HG02798 (cell line): ENCODE measurements around the gene NRG2.

Source experiments
- ATAC-seq: cut with Tn5 transposase; IDR thresholded peaks from one replicate; pipeline ENCODE4 v1.9.1; 2021; ENCODE audit warnings: mild to moderate bottlenecking; ENCODE audit not compliant: unreplicated experiment, poor library complexity

Gene NRG2

DNA sequence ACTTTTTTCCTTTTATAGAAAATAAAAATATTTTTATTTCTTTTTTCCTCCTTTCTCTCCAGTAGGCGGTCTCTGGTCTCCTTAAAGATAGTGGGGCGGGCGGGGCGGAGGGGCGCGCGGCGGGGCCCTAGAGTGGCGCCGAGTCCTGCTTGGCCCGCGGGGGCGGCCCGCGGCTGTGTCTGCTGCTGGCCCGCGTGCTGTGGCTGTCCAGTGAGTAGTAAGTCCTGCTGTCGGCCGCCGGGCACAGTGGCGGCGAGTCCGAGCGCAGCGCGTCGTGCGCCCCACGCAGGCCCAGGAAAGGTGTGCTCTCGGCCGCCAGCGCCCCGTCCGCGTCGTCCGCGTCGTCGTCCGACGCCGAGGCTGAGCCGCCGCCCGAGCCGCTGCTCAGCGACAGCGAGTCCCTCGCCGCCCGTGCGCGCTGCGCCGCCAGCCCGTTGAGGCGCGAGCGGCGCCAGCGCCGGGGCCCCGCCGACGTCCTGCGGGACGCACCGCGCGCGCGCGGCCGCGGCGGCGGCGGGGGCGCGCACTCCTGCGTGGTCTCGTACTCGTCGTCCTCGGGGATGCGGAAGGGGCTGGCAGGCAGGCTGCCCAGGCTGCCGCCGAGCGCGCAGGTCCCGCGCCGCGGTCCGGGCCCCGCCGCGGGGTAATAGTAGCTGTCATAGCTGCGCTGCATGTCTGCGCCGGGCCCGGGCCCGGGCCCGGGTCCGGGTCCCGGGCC is 195.2 kb downstream of the NRG2 start:
- ATAC-seq, result peak; percentile 69

DNA sequence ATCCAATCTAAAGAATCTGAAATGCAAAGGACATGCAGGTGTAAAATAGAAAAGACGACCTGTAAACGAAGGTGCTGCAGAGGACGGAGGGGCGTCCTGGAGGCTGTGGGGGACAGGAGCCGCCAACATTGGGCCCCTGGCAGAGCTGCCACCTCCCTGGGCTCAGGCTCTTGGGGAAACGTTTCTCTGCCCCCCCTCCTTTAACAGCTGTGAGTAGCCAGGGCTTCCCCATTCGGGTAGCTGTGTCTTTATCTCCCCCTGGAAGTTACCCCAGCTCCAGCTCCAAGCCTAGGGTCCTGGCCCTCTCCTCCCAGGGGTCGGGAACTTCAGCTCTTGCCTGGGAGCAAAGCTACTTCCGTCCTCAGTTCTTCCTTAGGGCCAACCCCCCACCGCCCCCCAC is 196.0 kb downstream of the NRG2 start:
- ATAC-seq, result no peak

DNA sequence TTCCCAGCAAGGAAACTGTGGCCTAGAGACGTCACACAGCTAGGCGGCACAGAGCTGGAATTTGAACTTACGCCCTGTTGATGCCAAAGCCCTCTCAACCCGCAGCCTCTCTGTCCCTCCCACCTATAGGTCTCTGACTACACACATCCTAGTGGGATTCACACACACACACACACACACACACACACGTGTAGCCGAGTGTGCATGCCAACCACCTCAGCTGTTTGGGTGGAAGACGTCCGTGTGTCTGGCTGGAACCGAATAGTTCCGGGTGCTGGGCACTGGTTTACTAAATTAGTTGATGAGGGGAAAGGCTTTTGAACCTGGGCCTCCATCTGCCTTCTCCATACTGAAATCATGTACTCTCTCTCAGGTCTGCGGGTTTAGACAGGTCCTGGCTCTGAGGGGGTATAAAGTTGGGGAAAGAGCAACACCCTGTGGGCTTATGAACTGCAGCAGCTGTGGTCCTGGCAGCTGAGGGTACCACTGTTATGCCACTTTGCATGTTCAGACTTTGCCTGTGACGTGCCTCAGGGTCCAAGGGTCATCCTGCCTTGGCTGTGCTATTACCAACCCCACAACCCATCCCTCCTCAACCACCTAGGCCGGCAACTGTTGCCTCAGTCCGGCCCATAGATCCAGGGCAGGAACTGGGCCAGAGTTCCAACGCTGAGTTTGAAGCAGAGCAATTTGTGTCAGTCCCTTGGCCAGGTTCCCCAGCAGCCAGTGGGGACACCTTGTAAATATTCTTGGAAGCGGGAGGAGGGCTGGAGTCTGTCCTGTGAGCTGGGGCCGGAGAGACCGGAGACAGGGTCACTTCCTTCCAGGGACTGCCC is 197.0 kb downstream of the NRG2 start:
- ATAC-seq, result no peak

DNA sequence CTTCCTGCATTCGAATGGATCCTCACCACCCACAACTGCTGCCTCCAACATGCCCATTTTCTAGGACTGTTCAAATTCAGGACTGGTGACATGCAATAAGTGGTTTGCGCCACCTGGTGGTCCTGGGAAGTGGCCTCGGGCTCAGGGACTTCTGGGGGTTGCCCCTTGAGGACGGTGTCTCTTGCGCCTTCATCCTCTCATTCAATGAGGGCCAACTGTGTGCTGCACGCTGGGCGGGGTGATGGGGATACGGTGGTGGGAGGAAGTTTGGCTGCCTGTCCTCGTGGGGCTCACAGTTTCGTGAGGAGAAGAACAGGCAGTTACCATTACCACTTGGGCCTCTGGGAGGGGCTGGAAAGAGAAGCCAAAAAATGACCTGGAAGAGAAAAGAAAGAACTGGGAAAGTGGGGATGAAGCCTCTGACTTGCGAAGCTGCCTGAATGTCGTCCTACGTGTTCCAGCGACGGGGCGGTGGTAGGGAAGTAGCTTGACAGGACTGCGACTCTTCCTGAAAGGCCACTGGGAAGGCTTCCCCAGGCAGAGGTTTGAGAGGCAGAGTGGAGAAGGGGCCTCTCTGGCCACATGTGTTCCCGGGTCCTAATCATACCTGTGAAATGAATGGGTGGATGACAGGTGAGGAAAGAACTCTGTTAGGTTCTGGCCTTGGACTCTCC is 198.5 kb downstream of the NRG2 start:
- peak; percentile 45 for ATAC-seq

DNA sequence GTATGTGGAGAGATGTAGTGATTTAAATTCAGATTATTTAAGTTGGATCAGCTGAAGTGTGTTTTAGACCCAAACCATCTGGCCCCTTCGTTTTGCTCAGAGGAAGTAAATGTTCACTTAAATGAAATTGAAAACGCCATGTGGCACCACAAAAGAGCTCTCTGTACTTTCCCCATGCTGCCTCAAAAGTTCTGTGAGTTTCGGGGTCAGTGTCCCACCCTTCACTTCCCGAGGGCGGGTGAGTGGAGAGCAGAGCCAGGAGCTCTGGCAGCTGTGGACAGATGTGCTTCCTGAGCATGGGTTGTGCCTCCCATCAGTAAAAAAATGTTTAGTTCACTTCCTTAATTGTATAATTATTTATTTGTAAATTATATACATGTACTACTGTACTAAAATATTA is 199.1 kb downstream of the NRG2 start:
- ATAC-seq, result no peak

DNA sequence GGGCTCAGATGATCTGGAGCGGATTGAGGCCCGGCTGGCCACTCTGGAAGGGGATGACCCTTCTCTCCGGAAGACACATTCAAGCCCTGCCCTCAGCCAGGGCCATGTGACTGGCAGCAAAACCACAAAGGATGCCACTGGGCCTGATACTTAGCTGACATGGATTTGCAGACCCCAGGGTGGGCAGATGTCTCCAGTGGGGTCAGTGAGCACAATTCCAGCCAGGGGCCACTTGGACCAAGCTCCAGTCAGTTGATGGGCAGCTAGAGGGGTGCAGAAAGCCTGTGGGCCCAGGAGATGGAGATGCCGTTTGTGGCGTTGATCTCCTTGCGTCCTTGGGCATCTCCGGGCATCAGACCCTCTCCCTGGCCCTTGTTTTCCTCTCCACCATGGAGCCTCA is 200.8 kb downstream of the NRG2 start:
- no peak for ATAC-seq

DNA sequence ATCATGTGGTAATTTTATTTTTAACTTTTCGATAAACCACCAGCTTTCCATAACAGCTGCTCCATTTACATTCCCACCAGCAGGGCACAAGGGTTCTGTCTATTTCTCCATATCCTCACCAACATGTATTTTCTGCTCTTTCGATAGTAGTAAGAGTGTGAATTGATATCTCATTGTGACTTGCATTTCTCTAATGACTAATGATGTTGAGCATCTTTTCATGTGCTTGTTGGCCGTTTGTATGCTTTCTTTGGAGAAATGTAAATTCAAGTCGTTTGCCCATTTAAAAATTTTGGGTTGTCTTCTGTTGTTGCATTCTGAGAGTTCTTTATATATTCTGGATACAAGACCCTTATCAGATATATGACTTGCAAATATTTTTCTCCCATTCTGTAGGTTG is 201.6 kb downstream of the NRG2 start:
- no peak for ATAC-seq

DNA sequence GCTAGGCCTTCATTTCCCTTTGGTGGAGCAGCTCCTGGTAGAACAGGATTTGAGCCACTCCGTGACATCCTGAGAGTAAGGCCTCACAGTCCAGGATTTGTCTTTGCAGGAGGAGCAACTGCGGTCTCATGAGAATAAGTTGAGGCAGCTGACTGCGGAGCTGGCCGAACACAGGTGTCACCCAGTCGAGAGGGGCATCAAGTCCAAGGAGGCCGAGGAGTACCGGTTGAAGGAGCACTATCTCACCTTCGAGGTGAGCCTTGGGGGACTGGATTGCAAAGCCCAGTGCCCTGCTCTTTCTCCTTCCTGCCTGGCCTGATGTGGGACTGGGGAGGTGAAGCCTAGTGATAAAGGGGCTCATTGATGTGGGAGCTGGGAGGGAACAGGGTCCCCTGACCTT is 203.2 kb downstream of the NRG2 start:
- ATAC-seq, result no peak

DNA sequence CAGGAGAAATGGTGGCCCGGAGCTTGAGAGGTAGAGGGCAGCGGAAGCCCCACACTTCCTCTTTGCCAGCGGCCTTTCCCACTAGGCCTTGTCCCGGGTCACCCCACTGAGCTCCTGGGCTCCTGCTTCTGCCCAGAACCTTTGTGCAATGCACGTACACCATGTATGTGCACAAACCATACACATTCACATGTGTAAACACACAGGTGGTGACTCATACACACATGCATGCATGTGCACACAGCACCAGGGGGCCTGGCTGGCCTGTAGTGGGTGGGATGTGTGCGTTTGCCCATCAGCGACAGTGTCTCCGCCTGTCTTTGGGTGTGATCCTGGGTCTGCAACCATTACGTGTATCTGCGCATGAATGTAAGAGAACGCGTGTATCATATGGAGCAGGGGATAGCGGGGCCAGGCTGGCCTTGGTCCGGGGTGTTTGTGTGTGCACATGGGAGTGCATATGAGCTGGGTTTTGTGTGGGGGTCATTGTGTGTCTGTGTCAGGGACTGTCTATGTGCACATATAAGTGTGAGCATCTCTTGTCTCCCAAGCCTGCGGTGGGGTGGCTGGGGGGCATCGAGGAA is 203.8 kb downstream of the NRG2 start:
- no peak for ATAC-seq

DNA sequence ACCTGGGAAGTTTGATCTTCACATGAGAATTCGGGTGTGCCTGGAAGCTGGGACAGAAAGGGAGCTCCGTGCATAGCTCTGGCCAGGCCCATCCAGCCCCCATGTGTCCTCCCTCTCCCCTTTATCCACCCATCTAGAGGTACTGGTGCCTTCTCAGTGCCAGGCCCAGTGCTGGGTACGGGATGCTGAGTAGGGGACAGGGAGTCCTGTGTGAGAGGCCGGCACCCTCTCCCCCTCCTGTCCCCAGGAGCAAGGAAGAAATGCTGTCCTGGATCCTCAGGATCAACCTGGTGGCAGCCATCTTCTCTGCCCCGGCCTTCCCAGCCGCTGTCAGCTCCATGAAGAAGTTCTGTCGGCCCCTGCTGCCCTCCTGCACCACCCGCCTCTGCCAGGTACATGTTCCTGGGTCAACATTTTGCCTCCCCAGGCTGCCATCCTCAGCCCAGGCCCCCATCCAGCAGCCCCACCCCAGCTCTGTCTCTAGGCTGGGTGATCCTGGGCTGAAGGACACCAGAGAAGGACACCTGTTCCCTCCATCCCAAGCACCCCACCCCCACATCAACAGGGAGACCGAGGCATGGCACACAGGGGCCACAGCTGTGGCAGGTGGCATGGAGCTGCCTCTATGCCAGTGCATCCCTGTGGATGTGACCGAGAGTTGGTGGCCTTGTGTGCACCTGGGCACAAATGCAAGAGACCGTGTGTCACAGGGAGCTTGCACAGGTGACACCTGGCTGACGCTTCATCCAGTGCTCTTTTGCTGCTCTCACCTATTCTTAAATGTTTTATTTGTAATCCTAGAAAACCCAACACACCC is 204.5 kb downstream of the NRG2 start:
- no peak for ATAC-seq

DNA sequence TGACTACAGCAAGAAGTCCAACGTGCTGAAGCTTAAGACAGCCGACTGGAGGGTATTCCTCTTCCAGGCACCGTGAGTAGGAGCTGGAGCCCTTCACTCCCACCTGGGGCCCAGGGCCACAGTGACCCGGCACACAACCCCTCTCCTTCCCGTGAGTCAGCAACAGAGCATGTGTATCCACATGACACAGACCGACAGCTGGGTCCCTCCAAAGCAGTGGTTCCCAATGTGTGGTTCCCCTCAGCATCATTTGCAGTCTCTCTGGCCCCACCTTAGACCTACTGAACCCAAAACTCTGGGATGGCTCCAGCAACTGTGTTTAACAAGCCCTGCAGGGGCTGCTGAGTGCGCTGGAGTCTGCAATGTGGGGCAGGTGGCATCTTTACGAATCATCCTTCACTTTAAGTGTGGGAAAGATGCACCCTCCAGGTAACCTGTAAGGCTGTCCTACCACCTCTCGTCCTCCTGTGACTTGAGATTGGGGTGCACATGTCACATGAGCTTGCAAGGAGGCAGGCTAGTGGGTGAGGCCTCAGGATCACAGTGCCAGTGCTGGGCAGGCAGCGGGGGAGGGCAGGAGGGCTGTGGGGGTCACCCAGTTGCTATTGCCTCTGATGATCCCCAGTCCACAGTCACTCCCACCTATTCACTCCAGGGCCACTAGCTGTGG is 205.3 kb downstream of the NRG2 start:
- no peak for ATAC-seq

DNA sequence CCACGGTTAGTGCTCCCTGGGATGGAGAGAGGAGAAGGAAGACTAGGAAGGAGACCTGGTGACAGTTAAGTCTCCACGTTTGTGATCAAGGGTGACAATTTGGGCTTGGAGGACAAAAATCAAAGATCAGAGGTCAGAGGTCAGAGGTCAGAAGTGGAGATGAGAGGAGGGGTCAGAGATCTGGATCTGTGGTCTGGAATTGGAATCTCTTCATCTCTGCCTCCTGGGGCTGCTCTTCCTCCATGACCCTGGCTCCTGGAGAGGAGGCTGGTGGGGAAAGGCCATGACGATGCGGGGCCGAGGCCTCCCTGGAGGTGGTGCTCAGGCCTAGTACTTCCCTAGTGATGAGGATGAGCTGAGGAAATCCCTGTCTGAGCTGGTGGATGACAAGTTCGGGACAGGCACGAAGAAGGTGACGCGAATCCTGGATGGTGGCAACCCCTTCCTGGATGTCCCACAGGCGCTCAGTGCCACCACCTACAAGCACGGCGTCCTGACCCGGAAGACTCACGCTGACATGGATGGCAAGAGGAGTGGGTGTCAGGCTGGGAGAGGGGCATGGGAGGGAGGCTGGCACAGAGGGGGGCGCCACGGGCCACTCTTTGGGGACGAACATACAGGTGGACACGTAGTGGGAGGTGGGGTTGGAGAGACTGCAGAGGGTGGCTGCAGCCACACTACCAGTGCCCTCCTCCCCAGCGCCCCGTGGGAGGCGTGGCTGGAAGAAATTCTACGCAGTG is 206.5 kb downstream of the NRG2 start:
- no peak for ATAC-seq

DNA sequence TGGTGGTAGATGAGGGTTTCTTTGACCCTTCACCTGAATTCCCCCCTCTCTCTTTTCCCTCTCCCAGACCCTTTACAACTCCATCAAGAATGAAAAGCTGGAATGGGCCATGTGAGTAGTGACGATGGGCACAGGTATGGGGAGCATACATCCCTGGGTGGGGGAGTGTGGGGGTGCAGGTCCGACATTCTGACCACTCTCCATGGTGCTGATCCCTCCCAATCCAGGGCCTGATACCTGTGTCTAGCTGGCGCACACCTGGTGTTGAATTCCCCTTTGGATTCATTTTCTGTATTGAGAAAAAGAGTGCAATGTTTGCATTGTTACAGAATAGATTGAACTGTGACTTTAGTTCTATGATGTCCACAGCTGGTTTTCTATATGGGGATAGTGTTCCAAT is 207.4 kb downstream of the NRG2 start:
- ATAC-seq, result no peak

DNA sequence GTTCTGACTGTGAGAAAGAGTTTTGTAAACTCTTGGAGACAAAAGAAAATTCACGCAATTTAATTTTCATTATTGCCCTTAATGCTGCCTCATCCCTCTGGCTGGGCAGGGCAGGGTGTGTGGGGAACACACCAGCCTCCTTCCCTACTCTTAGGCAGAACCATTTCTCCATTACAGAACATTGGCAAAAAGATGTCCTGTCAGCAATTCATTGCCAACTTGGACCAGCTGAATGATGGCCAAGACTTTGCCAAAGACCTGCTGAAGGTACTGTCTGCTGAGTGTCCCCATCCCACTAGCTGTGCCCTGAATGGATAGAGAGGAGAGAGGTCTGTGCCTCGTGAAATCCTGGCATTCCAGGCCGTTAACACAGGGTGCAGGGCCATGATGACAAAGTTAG is 209.6 kb downstream of the NRG2 start:
- ATAC-seq, result no peak

DNA sequence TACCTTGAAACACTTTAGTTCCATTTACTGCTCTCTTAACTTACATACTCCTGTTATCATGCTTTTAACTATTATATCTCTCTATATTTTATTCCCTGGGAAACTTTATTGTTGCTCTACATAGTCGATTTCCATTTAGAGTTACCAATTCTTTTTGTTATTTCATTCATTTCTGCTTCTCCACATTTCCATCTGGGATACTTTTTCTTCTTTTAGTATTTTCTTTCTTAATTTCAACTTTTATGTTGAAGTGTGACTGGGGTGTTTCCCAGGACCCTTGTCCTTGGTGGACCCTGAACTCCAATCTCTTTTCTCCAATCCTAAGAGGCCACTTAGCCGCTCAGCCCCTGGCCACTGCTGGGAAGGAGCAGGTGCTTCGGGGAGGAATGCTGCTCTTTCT is 211.5 kb downstream of the NRG2 start:
- ATAC-seq, result no peak

DNA sequence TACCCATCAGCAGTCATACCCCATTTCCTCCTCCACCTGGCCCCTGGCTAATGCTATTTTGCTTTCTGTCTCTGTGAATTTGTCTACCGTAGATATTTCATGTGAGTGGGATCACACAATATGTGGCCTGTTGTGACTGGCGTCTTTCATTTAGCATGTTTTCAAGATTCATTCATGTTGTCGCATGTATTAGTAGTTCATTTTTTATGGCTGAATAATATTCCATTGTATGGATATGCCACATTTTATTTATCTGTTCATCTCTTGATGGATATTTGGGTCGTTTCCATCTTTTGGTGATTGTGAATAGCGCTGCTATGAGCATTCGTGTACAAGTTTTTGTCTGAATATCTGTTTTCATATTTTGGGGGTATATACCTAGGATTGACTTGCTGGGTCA is 213.6 kb downstream of the NRG2 start:
- ATAC-seq, result no peak

DNA sequence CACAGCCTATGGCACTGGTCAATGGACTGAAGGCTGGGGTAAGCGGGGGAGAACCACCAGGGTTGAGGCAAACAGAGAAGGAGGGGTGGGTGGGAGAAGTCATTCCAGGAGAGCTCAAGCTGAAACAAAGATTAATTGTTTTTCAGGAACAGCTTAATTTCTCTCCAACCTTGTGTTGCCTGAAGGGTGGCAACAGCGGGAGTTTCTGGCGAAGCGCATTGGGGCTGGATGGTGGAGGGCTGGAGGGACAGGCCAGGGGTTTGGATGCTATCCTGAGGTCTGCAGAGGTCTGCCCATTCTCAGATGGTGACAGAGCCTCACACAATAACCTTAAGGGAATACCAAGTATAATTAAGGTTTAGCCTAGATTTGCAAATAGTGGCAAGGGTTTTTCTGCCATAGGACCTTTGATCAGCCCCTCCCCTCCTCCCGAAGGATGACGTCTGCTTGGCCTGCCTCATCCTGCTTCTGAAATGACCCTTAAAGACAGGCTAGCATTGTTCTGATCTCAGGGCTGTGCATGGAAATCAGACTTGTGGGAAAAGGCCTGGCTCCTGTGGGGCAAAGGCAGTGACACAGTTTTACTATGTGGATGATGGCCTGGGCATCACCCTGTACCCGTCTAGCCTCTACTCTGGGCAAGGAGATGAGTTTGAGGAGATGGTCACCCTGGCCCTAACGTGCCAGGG is 214.7 kb downstream of the NRG2 start:
- ATAC-seq, result no peak

DNA sequence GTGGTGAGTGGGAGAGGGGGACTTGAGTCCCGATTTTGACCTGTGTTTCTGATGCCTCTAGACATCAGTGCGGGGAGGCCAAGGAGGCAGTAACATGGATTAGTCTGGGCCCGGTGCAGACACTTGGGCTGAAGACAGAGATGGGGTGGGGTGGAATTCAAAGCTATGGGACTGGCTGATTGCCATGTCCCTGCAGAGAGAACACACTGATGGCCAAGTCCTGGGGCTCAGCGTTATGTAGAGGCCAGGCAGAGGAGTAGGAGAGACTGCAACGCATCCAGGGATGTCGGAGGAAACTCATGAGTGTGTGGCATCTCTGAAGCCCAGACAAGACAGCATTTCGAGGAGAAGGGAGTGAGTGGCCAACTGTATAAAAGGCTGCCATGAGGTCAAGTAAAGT is 217.4 kb downstream of the NRG2 start:
- no peak for ATAC-seq
